HG03378 (cell line): ENCODE data around the gene ARHGAP4.

ENCODE experiments used
- ATAC-seq: cut with Tn5 transposase; IDR thresholded peaks from one replicate; pipeline ENCODE4 v1.9.1; 2021; ENCODE audit warnings: mild to moderate bottlenecking, moderate library complexity; ENCODE audit not compliant: unreplicated experiment

The ARHGAP4 gene

GRCh38 chrX:153925739-153926551 lies at the start of gene ARHGAP4:
TSS of gene ARHGAP4 (minus strand) at chrX:153926264. CDS start at chrX:153926202, 62 bp downstream.
- ATAC-seq, result no peak

- ATAC-seq, result no peak
Observed at GRCh38 chrX:153974726-153975286, 48.7 kb upstream of the ARHGAP4 start.

GRCh38 chrX:153974003-153974725 lies 48.1 kb upstream of the ARHGAP4 start:
- no peak for ATAC-seq

GRCh38 chrX:153973127-153974002 lies 47.3 kb upstream of the ARHGAP4 start:
- ATAC-seq, result no peak

- peak; percentile 36 for ATAC-seq
Observed at GRCh38 chrX:153972368-153973126, 46.5 kb upstream of the ARHGAP4 start, which contains the start of gene TMEM187. TSS of gene TMEM187 (plus strand) at chrX:153972754. CDS start at chrX:153982063, 9,309 bp downstream.

- peak; percentile 47 for ATAC-seq
Observed at GRCh38 chrX:153971450-153972367, 45.6 kb upstream of the ARHGAP4 start, which contains the start of gene HCFC1. TSS of gene HCFC1 (minus strand) at chrX:153971818. CDS start at chrX:153970840, 978 bp downstream.

GRCh38 chrX:153971124-153971449 lies 45.0 kb upstream of the ARHGAP4 start:
- ATAC-seq, result peak; percentile 37

- peak; percentile 11 for ATAC-seq
Observed at GRCh38 chrX:153970357-153971123, 44.5 kb upstream of the ARHGAP4 start.

- ATAC-seq, result no peak
Observed at GRCh38 chrX:153969904-153970356, 43.9 kb upstream of the ARHGAP4 start.

GRCh38 chrX:153969125-153969903 lies 43.2 kb upstream of the ARHGAP4 start:
- ATAC-seq, result no peak

GRCh38 chrX:153968754-153969124 lies 42.7 kb upstream of the ARHGAP4 start:
- no peak for ATAC-seq

- ATAC-seq, result no peak
Observed at GRCh38 chrX:153968255-153968654, 42.2 kb upstream of the ARHGAP4 start.

GRCh38 chrX:153967536-153968224 lies 41.6 kb upstream of the ARHGAP4 start:
- ATAC-seq, result no peak

GRCh38 chrX:153966841-153967535 lies 40.9 kb upstream of the ARHGAP4 start:
- ATAC-seq, result no peak

- ATAC-seq, result no peak
Observed at GRCh38 chrX:153966283-153966688, 40.2 kb upstream of the ARHGAP4 start.

GRCh38 chrX:153965406-153965805 lies 39.3 kb upstream of the ARHGAP4 start:
- no peak for ATAC-seq
